SU-DHL-6 (cell line): ENCODE data around the gene ACTR6.

ENCODE experiments used
- H2AFZ ChIP-seq: fragments of 200-600 bp; sonication (generic); 2 replicates; pipeline ENCODE4 v1.6.1; 2014; ENCODE audit warnings: low read depth, mild to moderate bottlenecking, moderate library complexity, mixed read lengths, antibody characterized with exemption, low read length; ENCODE audit not compliant: severe bottlenecking
- H3F3A ChIP-seq: fragments of 200-600 bp; shearing (Covaris generic); 2 replicates; pipeline ENCODE4 v1.6.0; 2016; ENCODE audit warnings: antibody characterized with exemption, mild to moderate bottlenecking; ENCODE audit not compliant: insufficient read depth
- H3K27ac ChIP-seq: fragments of 200-600 bp; sonication (generic); 2 replicates; pipeline ENCODE4 v1.5.1; 2016; ENCODE audit warnings: low read depth, mild to moderate bottlenecking, low read length, moderate library complexity, mixed read lengths
- H3K27me3 ChIP-seq: fragments of 200-600 bp; sonication (generic), shearing (Covaris generic); 2 replicates; pipeline ENCODE4 v1.6.0; 2014; ENCODE audit warnings: mild to moderate bottlenecking, low read length
- H3K36me3 ChIP-seq: fragments of 200-600 bp; sonication (generic); 2 replicates; pipeline ENCODE4 v1.6.1; 2014; ENCODE audit warnings: mild to moderate bottlenecking, low read length, mixed read lengths
- H3K4me2 ChIP-seq: fragments of 300-600, 200-600 bp; shearing (Covaris generic), sonication (generic); 2 replicates; pipeline ENCODE4 v1.6.0; 2014; ENCODE audit warnings: low read length, low read depth, mild to moderate bottlenecking; ENCODE audit not compliant: poor library complexity, severe bottlenecking
- H3K4me3 ChIP-seq: fragments of 200-600 bp; sonication (generic); 2 replicates; pipeline ENCODE4 v1.5.1; 2014; ENCODE audit warnings: antibody characterized with exemption, low read length, mild to moderate bottlenecking, mixed read lengths; ENCODE audit not compliant: insufficient read depth, poor library complexity, severe bottlenecking
- H3K79me2 ChIP-seq: fragments of 200-600 bp; sonication (generic); 2 replicates; pipeline ENCODE4 v1.6.1; 2014; ENCODE audit warnings: mild to moderate bottlenecking, low read length, moderate library complexity; ENCODE audit not compliant: insufficient read depth
- H3K9ac ChIP-seq: fragments of 200-600 bp; sonication (generic); 2 replicates; pipeline ENCODE4 v1.7.0; 2014; ENCODE audit warnings: mild to moderate bottlenecking, low read length
- H3K9me2 ChIP-seq: fragments of 200-600 bp; sonication (generic); replicated peaks from 2 replicates; pipeline ENCODE4 v1.6.1; 2014; ENCODE audit warnings: low read length; ENCODE audit not compliant: insufficient read depth
- H3K9me3 ChIP-seq: fragments of 200-600 bp; sonication (generic); 2 replicates; pipeline ENCODE4 v1.6.1; 2014; ENCODE audit warnings: low read length, mixed read lengths; ENCODE audit not compliant: insufficient read depth
- H4K20me1 ChIP-seq: fragments of 200-600 bp; sonication (generic); 2 replicates; pipeline ENCODE4 v1.6.1; 2014; ENCODE audit warnings: low read depth, mild to moderate bottlenecking, antibody characterized with exemption, low read length, moderate library complexity, mixed read lengths
- CTCF ChIP-seq: fragments of 200-600 bp; sonication (generic); IDR thresholded peaks from one replicate; pipeline ENCODE4 v1.5.1; 2017; ENCODE audit warnings: antibody characterized with exemption, mild to moderate bottlenecking, low read length, moderate library complexity; ENCODE audit not compliant: insufficient read depth, poor library complexity, severe bottlenecking
- EZH2phosphoT487 ChIP-seq: fragments of 200-600 bp; sonication (generic), shearing (Covaris generic); conservative IDR thresholded peaks from 2 replicates; pipeline ENCODE4 v1.6.1; 2018; ENCODE audit warnings: mild to moderate bottlenecking, antibody characterized with exemption, low read length, moderate library complexity, mixed read lengths

Gene ACTR6

GRCh38 chr12:100154474-100155247 is 46.0 kb upstream of the ACTR6 start:
- Histone ChIP-seq H2AFZ (no peak overlapping the region), H3K79me2 (no peaks in the 10 kb centered on the region), H3K9me3 (no peaks in the 10 kb centered on the region), H3K36me3 (no peaks in the 10 kb centered on the region), H3K9me2 (no peaks in the 10 kb centered on the region), H3F3A (no peaks in the 10 kb centered on the region), H3K4me2 (no peak overlapping the region), H3K9ac (no peak overlapping the region), H3K4me3 (no peak overlapping the region), H4K20me1 (no peaks in the 10 kb centered on the region), H3K27ac (no peak overlapping the region), H3K27me3 (no peaks in the 10 kb centered on the region)
- TF ChIP-seq CTCF = peak; percentile 85
- no peak for TF ChIP-seq EZH2phosphoT487

GRCh38 chr12:100156731-100157426 is 43.7 kb upstream of the ACTR6 start:
- H3K36me3 ChIP-seq = no peaks in the 10 kb centered on the region
- TF ChIP-seq EZH2phosphoT487 (no peak), CTCF (no peak)
- no peaks in the 10 kb centered on the region for H3K9me2 ChIP-seq
- H3F3A ChIP-seq = no peaks in the 10 kb centered on the region
- H3K9me3 ChIP-seq = no peaks in the 10 kb centered on the region
- H3K4me3 ChIP-seq = no peak overlapping the region
- H3K9ac ChIP-seq = no peak overlapping the region
- no peak overlapping the region for H3K27ac ChIP-seq
- no peak overlapping the region for H3K4me2 ChIP-seq
- no peaks in the 10 kb centered on the region for H4K20me1 ChIP-seq
- no peaks in the 10 kb centered on the region for H3K27me3 ChIP-seq
- H2AFZ ChIP-seq = no peak overlapping the region
- no peaks in the 10 kb centered on the region for H3K79me2 ChIP-seq

GRCh38 chr12:100157427-100157821 is 43.2 kb upstream of the ACTR6 start:
- Histone ChIP-seq H3K4me2 (no peak overlapping the region), H3K9ac (no peak overlapping the region)
- TF ChIP-seq CTCF (no peak), EZH2phosphoT487 (no peak)

More at GRCh38 chr12:100157427-100157821, 43.2 kb upstream of the ACTR6 start:
- no peaks in the 10 kb centered on the region for H3F3A ChIP-seq
- no peaks in the 10 kb centered on the region for H3K27me3 ChIP-seq
- H3K9me2 ChIP-seq = no peaks in the 10 kb centered on the region
- H2AFZ ChIP-seq = no peak overlapping the region
- no peak overlapping the region for H3K4me3 ChIP-seq
- no peaks in the 10 kb centered on the region for H3K79me2 ChIP-seq
- H3K27ac ChIP-seq = no peak overlapping the region
- H4K20me1 ChIP-seq = no peaks in the 10 kb centered on the region
- no peaks in the 10 kb centered on the region for H3K9me3 ChIP-seq
- H3K36me3 ChIP-seq = no peaks in the 10 kb centered on the region
